ENCODE measurements around the gene IGFALS.

Gene IGFALS

DNA sequence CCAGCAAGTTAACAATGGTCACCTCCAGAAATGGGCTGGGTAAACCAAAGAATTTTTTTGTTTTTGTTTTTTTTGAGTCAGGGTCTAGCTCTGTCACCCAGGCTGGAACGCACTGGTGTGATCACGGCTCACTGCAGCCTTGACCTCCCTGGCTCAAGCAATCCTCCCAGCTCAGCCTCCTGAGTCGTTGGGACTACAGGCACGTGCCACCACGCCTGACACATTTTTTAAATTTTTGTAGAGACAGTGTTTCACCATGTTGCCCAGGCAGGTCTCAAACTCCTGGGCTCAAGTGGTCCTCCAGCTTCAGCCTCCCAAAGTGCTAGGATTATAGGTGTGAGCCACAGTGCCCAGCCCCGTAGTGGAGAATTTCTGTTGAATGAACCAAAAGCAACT, 12.8 kb downstream of the IGFALS start:
- Histone ChIP-seq H3K9me2 (replicated peaks; ENCODE audit: insufficient read depth, low read length) (no peaks in the 10 kb centered on the region), H3K27ac (ENCODE audit: low read depth, low read length) (no peak overlapping the region), H3K4me3 (ENCODE audit: insufficient read depth, low read length, poor library complexity, severe bottlenecking) (no peak overlapping the region), H3K9me3 (ENCODE audit: insufficient read depth, low read length) (no peaks in the 10 kb centered on the region), H3K36me3 (ENCODE audit: low read length) (no peaks in the 10 kb centered on the region), H3K27me3 (ENCODE audit: low read length) (no peaks in the 10 kb centered on the region), H3K4me2 (ENCODE audit: low read depth, low read length, poor library complexity, severe bottlenecking) (no peak overlapping the region), H4K20me1 (ENCODE audit: low read depth, low read length) (no peaks in the 10 kb centered on the region), H3F3A (ENCODE audit: insufficient read depth) (no peaks in the 10 kb centered on the region), H3K9ac (ENCODE audit: low read length) (no peak overlapping the region), H3K79me2 (ENCODE audit: insufficient read depth, low read length) (peaks cover 24% of the 10 kb centered on the region), H2AFZ (ENCODE audit: low read depth, low read length, severe bottlenecking) (no peak overlapping the region)
- TF ChIP-seq, protein P1, sequence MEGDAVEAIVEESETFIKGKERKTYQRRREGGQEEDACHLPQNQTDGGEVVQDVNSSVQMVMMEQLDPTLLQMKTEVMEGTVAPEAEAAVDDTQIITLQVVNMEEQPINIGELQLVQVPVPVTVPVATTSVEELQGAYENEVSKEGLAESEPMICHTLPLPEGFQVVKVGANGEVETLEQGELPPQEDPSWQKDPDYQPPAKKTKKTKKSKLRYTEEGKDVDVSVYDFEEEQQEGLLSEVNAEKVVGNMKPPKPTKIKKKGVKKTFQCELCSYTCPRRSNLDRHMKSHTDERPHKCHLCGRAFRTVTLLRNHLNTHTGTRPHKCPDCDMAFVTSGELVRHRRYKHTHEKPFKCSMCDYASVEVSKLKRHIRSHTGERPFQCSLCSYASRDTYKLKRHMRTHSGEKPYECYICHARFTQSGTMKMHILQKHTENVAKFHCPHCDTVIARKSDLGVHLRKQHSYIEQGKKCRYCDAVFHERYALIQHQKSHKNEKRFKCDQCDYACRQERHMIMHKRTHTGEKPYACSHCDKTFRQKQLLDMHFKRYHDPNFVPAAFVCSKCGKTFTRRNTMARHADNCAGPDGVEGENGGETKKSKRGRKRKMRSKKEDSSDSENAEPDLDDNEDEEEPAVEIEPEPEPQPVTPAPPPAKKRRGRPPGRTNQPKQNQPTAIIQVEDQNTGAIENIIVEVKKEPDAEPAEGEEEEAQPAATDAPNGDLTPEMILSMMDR (IDR thresholded peaks at IDR 0.05; ENCODE audit: insufficient read depth, low read length, poor library complexity, severe bottlenecking): no peak
- TF ChIP-seq EZH2phosphoT487 (conservative IDR thresholded peaks at IDR 0.05; ENCODE audit: low read length): no peak

DNA sequence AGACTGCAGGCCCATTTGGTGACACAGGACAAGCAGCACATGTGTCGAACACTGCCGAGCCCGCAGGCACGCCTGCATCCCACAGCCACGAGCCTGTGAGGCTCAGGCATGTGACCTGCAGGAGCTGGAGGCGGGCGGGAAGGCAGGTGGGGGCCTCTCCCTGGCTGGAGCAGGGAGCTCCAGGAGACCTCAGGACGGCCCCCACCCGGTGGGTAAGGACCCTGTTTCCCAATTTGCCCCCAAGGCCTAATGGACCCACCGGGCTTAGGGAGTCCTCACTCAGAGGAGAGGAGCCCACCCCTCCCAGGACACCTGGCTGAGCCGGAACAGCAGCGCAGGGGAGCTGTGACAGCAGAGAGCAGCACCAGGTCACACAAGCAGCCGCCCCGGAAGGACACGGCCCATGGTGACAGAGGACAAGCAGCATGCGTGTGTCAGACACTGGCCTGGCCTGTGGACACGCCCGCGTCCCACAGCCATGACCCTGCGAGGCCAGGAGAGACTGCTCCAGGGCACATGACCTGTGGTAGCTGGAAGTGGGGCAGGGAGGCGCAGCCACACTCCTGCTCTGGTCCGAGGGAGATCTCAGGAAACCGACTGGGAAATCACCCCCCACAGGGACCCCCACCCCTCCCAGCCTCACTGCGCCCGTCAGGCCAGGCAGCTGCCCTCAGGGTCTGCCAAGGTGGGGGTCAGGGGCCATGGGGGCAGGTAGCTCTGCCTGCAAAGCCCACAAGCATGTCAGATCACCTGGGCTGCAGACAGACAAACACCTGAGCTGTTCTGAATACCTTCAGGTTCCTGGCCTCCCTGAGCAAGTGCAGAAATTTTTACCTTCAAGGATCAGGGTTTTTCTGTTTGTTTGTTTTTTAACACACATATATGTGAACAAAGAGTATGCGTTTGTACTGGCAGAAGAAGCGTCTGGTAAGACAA, 13.5 kb downstream of the IGFALS start:
- Histone ChIP-seq H3F3A (ENCODE audit: insufficient read depth) (no peaks in the 10 kb centered on the region), H4K20me1 (ENCODE audit: low read depth, low read length) (no peaks in the 10 kb centered on the region), H3K27ac (ENCODE audit: low read depth, low read length) (no peak overlapping the region), H3K79me2 (ENCODE audit: insufficient read depth, low read length) (peaks cover 17% of the 10 kb centered on the region), H3K9me2 (replicated peaks; ENCODE audit: insufficient read depth, low read length) (no peaks in the 10 kb centered on the region), H3K36me3 (ENCODE audit: low read length) (no peaks in the 10 kb centered on the region), H2AFZ (ENCODE audit: low read depth, low read length, severe bottlenecking) (no peak overlapping the region), H3K9me3 (ENCODE audit: insufficient read depth, low read length) (no peaks in the 10 kb centered on the region), H3K27me3 (ENCODE audit: low read length) (no peaks in the 10 kb centered on the region), H3K4me2 (ENCODE audit: low read depth, low read length, poor library complexity, severe bottlenecking) (no peak overlapping the region), H3K4me3 (ENCODE audit: insufficient read depth, low read length, poor library complexity, severe bottlenecking) (no peak overlapping the region), H3K9ac (ENCODE audit: low read length) (no peak overlapping the region)
- no peak for TF ChIP-seq EZH2phosphoT487 (conservative IDR thresholded peaks at IDR 0.05; ENCODE audit: low read length)
- TF ChIP-seq, protein P1 (IDR thresholded peaks at IDR 0.05; ENCODE audit: insufficient read depth, low read length, poor library complexity, severe bottlenecking): no peak

DNA sequence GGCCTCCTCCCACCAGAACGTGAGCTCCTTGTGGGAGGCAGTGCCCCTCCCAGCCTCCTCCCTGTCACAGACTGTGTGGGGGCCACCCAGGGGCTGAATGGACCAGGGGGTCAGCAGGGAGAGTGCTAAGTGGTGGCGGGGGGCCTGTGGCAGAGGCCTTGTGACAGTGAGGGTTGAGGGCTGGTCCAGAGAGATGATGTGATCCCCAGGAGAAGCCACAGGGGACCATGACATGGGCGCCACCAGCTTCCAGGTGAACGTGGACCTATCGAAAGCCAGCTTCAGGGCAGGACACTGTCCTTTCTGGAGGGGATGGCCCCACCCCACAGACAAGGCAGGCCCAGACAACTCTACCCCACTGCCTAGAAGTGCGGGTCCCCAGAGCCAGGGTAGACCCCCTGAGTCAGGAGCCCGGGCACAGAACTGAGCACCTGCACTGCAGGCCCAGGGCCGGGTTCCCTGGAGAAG, 14.2 kb downstream of the IGFALS start:
- no peak overlapping the region for H3K4me3 ChIP-seq (ENCODE audit: insufficient read depth, low read length, poor library complexity, severe bottlenecking)
- no peak overlapping the region for H3K9ac ChIP-seq (ENCODE audit: low read length)
- H3K36me3 ChIP-seq (ENCODE audit: low read length): no peaks in the 10 kb centered on the region
- H2AFZ ChIP-seq (ENCODE audit: low read depth, low read length, severe bottlenecking): no peak overlapping the region
- no peaks in the 10 kb centered on the region for H4K20me1 ChIP-seq (ENCODE audit: low read depth, low read length)
- H3K9me2 ChIP-seq (replicated peaks; ENCODE audit: insufficient read depth, low read length): no peaks in the 10 kb centered on the region
- H3K9me3 ChIP-seq (ENCODE audit: insufficient read depth, low read length): no peaks in the 10 kb centered on the region
- no peaks in the 10 kb centered on the region for H3K27me3 ChIP-seq (ENCODE audit: low read length)
- peaks cover 14% of the 10 kb centered on the region for H3K79me2 ChIP-seq (ENCODE audit: insufficient read depth, low read length)
- H3F3A ChIP-seq (ENCODE audit: insufficient read depth): no peaks in the 10 kb centered on the region
- no peak overlapping the region for H3K27ac ChIP-seq (ENCODE audit: low read depth, low read length)
- no peak for TF ChIP-seq EZH2phosphoT487 (conservative IDR thresholded peaks at IDR 0.05; ENCODE audit: low read length)
- TF ChIP-seq, protein P1 (IDR thresholded peaks at IDR 0.05; ENCODE audit: insufficient read depth, low read length, poor library complexity, severe bottlenecking): no peak
- H3K4me2 ChIP-seq (ENCODE audit: low read depth, low read length, poor library complexity, severe bottlenecking): no peak overlapping the region
